ENCODE data around the gene CALN1.

The CALN1 gene

DNA sequence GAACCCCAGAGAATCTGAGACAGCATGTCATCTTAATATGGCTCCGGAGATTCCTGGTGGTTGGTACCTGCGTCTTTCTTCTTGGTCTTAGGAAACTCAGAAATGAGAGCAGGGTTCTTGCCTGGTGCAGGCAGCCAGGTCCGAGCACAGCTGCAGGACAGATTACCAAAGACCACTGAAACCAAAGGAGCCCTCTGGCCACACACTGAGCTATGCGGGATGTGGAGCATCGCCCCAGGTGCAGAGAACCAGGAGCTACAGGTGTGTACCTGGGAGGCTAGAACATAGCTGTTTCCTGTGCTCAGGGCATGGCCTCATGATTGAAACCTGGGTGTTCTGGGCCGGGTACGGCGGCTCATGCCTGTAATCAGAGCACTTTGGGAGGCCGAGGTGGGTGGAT lies 635.4 kb downstream of the CALN1 start:
- no peak for TF ChIP-seq GATA2 (IDR thresholded peaks at IDR 0.05; ENCODE audit: low read depth, low read length)
- no peak for TF ChIP-seq GATA3 (IDR thresholded peaks at IDR 0.05; ENCODE audit: low read depth, low read length)

DNA sequence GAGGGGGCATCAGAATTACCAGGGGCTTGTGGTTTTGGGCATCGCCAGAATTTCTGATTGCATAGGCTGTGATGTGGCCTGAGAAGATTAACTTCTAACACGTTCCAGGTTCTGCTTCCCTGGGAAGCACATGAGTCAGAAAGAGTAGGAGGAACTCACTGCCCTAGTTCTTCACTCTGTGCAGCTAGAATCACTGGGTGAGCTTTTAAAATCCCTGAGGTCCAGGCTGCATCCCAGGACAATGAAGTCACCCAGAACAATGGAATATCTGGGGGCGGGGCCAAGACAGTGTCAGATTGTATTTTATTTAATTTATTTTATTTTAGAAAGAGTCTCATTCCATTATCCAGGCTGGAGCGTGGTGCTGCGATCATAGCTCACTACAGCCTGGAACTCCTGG lies 636.5 kb downstream of the CALN1 start:
- TF ChIP-seq GATA3 (IDR thresholded peaks at IDR 0.05; ENCODE audit: low read depth, low read length) (no peak), GATA2 (IDR thresholded peaks at IDR 0.05; ENCODE audit: low read depth, low read length) (no peak)

DNA sequence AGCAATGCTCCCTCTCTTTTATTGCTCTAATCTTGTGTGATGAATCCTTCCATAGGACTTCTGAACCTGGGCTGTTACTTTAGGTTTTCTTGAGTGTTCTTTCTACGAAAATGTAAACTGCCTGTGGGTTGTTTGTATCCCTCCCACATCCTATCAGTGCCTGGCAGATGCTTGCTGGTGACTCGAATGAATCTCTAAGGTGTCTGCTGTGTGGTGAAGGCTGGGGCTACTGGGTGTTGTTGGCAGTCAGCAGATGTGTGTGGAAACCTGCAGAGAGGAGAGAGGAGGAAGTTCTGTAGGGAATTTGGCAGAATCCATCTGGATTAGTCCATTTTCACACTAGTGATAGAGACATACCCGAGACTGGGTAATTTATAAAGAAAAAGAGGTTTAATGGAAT lies 639.4 kb downstream of the CALN1 start:
- no peak for TF ChIP-seq GATA2 (IDR thresholded peaks at IDR 0.05; ENCODE audit: low read depth, low read length)
- TF ChIP-seq GATA3 (IDR thresholded peaks at IDR 0.05; ENCODE audit: low read depth, low read length), result no peak

DNA sequence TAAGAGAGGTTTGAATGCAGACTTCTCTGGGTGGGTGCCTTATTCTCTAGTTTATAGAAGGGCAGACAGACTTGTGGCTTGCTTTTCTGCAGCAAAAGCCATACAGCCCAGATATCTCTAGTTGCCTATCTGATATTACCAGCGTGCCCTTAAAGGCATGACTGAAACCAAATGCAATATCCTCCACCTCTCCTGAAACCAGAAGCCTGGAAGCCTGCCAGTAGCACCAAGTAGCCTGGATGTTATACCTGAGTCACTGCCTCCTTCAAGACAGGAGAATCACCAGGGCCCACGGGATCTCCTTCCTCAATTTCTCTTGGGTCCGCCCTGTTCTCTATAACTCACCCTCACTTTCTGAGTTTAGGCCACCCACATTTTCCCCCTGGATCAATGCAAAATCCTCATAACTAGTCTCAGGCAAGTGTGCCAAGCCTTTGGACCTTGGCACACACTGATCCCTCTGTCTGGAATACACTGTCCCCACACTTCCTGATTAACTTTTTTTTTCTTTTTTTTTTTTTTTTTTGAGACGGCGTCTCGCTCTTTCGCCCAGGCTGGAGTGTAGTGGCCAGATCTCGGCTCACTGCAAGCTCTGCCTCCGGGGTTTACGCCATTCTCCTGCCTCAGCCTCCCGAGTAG lies 641.8 kb downstream of the CALN1 start:
- no peak for TF ChIP-seq GATA3 (IDR thresholded peaks at IDR 0.05; ENCODE audit: low read depth, low read length)
- TF ChIP-seq GATA2 (IDR thresholded peaks at IDR 0.05; ENCODE audit: low read depth, low read length), result no peak

DNA sequence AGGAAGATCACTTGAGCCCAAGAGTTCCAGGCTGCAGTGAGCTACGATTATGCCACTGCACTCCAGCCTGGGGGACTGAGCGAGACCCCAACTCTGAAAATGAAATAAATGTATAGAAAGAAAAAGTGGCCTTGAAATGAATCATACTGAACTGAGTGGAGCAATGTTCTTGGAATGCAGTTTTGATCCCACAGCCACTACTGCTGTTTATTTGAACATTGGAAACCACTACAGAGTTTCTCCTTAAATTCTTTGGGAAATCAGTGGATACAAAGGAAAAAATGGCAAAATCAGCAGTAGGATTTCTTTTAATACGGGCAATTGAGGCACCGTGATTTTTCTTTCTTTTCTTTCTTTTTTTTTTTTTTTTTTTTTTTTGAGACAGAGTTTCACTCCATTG lies 642.8 kb downstream of the CALN1 start:
- TF ChIP-seq GATA3 (IDR thresholded peaks at IDR 0.05; ENCODE audit: low read depth, low read length) (no peak), GATA2 (IDR thresholded peaks at IDR 0.05; ENCODE audit: low read depth, low read length) (no peak)

DNA sequence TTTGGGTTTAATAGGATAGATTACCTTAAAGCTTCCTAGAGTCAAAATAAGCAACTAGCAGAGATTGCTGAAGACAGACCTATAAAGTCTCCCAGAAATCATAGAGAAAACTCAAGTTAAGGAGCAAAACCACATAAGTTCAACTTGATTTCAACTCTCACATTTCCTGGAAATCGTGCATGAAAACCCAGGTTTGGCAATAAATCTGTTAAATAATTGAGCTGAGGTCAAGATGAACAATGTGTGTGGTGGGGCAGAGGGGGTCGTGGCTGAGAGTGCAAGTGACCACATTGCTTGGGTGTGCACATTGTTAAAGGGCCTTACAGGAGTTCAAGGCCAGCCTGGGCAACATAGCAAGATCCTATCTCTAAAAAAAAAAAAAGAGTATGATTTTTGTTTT lies 643.7 kb downstream of the CALN1 start:
- no peak for TF ChIP-seq GATA2 (IDR thresholded peaks at IDR 0.05; ENCODE audit: low read depth, low read length)
- TF ChIP-seq GATA3 (IDR thresholded peaks at IDR 0.05; ENCODE audit: low read depth, low read length), result no peak

DNA sequence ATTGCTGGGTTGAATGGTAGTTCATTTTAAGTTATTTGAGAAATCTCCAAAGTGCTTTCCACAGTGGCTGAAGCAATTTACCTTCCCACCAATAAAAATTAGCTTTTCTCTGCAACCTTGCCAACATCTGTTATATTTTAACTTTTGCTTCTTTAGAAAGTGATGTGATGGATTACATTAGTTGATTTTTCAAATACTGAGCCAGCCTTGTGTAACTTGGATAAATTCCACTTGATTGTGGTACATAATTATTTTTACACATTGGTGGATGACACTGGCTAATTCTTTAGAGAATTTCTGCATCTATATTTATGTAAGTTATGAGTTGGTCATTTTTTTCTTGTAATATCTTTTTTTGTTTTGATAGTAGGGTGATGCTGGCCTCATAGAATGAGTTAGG lies 646.1 kb downstream of the CALN1 start:
- TF ChIP-seq GATA3 (IDR thresholded peaks at IDR 0.05; ENCODE audit: low read depth, low read length) (no peak), GATA2 (IDR thresholded peaks at IDR 0.05; ENCODE audit: low read depth, low read length) (no peak)

DNA sequence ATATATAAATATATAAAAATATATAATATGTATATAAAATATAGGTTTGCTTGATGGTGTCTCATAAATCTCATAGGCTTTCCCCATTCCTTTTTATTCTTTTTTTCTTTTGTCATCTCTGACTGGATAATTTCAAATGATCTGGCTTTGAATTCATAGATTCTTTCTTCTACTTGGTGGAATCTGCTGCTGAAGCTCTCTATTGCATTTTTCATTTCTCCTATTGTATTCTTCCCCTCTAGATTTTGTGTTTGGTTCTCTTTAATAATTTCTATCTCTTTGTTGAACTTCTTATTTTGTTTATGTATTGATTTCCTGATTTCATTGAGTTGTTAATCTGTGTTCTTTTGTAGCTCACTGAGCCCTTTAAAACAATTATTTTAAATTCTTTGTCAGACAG lies 650.8 kb downstream of the CALN1 start:
- TF ChIP-seq GATA3 (IDR thresholded peaks at IDR 0.05; ENCODE audit: low read depth, low read length), result no peak
- TF ChIP-seq GATA2 (IDR thresholded peaks at IDR 0.05; ENCODE audit: low read depth, low read length), result no peak

DNA sequence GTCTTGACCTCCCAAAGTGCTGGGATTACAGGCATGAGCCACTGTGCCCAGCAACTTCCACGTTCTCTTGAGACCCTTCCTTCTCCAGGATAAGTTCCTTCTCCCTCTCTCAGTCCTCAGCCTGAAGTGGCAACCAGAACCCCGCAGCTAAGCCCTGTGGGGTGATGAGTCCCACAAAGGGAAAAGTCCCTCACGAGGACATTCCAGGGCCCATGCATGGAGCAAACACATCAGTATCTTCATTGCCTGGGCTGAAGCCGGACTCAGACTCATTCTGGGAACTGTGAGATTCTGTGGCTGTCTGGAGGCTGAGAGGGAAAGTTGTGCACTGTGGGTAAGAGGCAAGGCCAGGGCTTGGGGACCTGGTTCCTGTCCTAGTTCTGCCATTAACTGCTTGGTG lies 657.3 kb downstream of the CALN1 start:
- TF ChIP-seq GATA2 (IDR thresholded peaks at IDR 0.05; ENCODE audit: low read depth, low read length) (no peak), GATA3 (IDR thresholded peaks at IDR 0.05; ENCODE audit: low read depth, low read length) (no peak)

DNA sequence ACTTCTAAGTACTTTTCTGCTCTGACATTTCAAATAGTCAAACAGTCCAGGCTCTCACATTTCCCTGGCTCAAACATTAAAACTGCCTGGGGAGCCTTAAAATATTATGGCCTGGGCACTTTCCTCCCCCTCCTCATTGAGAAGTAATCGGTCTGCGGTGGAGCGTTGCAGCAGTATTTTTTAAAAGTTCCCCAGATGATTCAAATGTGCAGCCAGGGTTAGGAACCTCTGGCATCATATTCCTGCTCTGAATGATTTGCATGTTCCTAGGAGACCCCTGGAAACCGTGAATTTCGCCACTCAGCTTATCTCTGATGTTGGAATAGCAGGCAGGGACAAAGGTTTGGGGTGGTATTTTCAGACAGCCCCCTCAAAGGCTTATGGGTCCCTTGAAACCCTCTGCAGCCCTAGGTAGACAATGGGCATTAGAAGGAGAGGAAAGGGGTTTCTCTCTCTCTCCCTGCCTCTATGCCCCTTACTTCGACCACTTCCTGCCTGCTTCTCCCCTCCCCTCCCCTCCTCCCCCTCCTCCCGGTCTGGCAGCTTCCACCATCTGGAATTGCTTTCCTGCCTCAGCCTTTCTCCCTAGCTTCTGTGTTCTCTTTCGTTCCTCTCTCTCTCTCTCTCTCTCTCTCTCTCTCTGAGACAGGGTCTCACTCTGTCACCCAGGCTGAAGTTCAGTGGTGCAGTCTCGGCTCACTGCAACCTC lies 658.0 kb downstream of the CALN1 start:
- TF ChIP-seq GATA2 (IDR thresholded peaks at IDR 0.05; ENCODE audit: low read depth, low read length) (no peak), GATA3 (IDR thresholded peaks at IDR 0.05; ENCODE audit: low read depth, low read length) (no peak)

DNA sequence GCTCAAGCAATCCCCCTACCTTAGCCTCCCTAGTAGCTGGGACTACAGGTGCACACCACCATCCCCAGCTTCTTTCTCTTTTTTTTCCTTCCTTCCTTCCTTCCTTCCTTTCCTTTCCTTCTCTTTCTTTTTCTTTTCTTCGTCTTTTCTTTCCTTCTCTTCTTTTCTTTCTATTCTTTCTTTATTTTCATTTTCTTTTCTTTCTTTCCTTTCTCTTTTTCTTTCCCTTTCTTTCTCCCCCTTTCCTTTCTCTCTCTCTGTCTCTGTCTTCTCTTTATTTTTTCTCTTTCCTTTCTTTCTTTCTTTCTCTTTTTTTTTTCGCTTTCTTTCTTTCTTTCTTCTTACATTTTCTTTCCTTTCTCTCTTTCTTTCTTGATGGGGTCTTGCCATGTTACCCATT lies 658.9 kb downstream of the CALN1 start:
- TF ChIP-seq GATA3 (IDR thresholded peaks at IDR 0.05; ENCODE audit: low read depth, low read length) (no peak), GATA2 (IDR thresholded peaks at IDR 0.05; ENCODE audit: low read depth, low read length) (no peak)

DNA sequence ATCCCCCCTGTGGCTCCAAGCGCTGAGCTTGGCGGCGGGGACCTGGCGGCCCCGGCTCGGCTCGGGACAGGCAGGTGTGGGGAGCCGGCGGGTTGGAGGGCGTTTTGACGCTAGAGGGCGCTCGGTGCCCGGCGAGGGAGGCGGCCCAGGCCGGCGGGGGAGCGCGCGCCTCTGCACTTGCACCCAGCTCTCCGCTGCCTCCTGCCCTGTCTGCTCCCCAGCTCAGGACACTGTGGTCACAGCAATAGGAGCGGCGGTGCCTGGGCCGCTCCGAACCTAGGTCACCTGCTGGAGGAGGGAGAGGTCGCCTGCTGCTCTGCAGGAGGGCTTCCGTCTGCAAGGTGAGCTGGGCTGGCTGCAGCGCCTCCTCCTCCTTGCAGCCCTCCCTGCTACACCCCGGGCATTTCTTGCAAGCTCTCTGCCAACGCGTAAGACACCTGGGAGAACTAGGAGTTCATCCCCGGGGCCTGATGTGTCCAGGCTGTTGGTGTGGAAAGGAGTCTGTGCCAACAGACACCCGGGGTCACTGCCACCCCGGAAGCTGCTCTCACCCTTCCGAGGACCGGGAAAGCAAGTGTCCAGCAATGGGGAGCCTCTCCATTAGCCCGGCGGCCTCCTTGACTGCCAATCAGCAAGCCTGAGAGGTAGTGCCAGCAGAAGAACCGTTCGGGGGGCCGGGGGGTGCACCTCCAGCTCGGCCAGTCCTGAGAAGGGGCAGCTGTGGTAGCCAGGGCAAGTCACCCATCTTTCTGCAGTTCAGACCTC lies 659.8 kb downstream of the CALN1 start:
- TF ChIP-seq GATA2 (IDR thresholded peaks at IDR 0.05; ENCODE audit: low read depth, low read length) (no peak), GATA3 (IDR thresholded peaks at IDR 0.05; ENCODE audit: low read depth, low read length) (no peak)

DNA sequence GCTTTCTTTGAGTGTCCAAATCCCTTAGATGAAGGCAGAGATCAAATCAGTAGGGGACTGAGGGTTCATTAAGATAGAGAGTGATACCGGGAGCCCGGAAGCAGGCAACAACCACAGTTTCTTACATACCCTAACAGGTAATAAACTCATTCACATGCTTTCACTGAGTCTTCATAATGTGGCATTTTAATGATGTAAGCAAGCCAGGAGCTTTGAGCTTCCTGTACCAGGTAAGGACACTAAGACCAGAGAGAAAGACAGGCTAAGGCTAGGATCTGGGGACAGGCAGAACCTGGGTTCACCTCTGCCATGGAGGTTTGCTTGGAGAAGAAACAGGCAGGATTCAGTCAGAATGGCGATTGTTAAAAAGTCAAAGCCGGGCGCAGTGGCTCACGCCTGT lies 661.8 kb downstream of the CALN1 start:
- TF ChIP-seq GATA2 (IDR thresholded peaks at IDR 0.05; ENCODE audit: low read depth, low read length) (no peak), GATA3 (IDR thresholded peaks at IDR 0.05; ENCODE audit: low read depth, low read length) (no peak)

DNA sequence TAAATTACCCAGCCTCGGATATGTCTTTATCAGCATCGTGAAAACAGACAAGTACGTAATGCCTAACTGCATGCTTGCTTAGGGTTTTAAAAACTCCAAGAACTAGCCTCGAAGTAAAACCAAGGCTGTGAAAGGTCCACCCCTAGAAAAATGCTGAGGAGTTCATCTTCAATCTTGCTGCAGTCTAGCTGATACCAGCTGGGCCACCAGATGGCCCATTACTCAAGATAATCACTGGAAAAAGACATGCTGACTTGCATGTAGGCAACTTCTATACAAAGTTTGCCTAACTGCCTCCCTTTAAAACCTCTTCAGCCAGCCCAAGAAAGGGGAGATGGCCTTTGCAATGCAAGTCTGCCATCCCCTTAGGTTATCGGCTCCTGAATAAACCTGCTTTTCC lies 666.1 kb downstream of the CALN1 start:
- TF ChIP-seq GATA3 (IDR thresholded peaks at IDR 0.05; ENCODE audit: low read depth, low read length) (no peak), GATA2 (IDR thresholded peaks at IDR 0.05; ENCODE audit: low read depth, low read length) (no peak)

DNA sequence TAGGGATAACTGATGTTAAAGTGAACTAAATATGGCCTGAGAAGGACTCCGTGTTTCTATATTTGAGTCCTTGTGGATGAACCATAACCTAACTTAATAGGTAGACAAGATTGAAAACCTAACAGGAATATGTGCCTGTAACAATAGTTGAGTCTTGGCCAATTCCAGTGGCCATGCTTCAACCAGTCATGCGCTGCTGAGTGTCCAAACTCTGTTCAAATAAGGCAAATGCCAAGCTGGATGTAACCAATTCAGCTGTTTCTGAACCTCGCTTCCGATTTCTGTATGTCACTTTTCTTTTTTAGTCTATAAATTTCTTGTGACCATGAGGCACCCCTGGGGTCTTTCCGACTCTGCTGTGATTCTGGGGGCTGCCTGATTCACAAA lies 672.0 kb downstream of the CALN1 start:
- TF ChIP-seq GATA3 (IDR thresholded peaks at IDR 0.05; ENCODE audit: low read depth, low read length), result no peak

Data from SH-SY5Y (cell line).